SW 1271 (cell line): ENCODE results near the gene SGIP1.

Source experiments
- DNase-seq, 2 experiments: peaks; one replicate each; lab custom pipeline; 2025; lab: John Stamatoyannopoulos, UW

SGIP1 gene

GRCh38 chr1:66607458-66607857 lies 73.5 kb downstream of the SGIP1 start:
- no peak for DNase-seq

GRCh38 chr1:66613187-66613586 lies 79.2 kb downstream of the SGIP1 start:
- no peak for DNase-seq

GRCh38 chr1:66617362-66618184 lies 83.6 kb downstream of the SGIP1 start:
- no peak for DNase-seq

- no peak for DNase-seq
These were observed 84.4 kb downstream of the SGIP1 start for GRCh38 chr1:66618390-66618789.

GRCh38 chr1:66623812-66624211 lies 89.9 kb downstream of the SGIP1 start:
- DNase-seq, result no peak

GRCh38 chr1:66624412-66625060 lies 90.6 kb downstream of the SGIP1 start:
- DNase-seq, result peak in 1 of 2 experiments; percentile 10

- no peak for DNase-seq
These were observed 92.3 kb downstream of the SGIP1 start for GRCh38 chr1:66626261-66626660.

- no peak for DNase-seq
These were observed 95.0 kb downstream of the SGIP1 start for GRCh38 chr1:66628926-66629325.

- DNase-seq, result no peak
These were observed 99.2 kb downstream of the SGIP1 start for GRCh38 chr1:66633159-66633558.

GRCh38 chr1:66637146-66637545 lies 103.2 kb downstream of the SGIP1 start:
- no peak for DNase-seq

GRCh38 chr1:66641891-66642473 lies 108.0 kb downstream of the SGIP1 start:
- no peak for DNase-seq

- no peak for DNase-seq
These were observed 109.0 kb downstream of the SGIP1 start for GRCh38 chr1:66642992-66643391.

- no peak for DNase-seq
These were observed 110.4 kb downstream of the SGIP1 start for GRCh38 chr1:66644331-66644730.

- no peak for DNase-seq
These were observed 115.1 kb downstream of the SGIP1 start for GRCh38 chr1:66648901-66649595.

- DNase-seq, result no peak
These were observed 118.6 kb downstream of the SGIP1 start for GRCh38 chr1:66652556-66652955.

- DNase-seq, result no peak
These were observed 120.7 kb downstream of the SGIP1 start for GRCh38 chr1:66654643-66655042.

- no peak for DNase-seq
These were observed 137.5 kb downstream of the SGIP1 start for GRCh38 chr1:66671455-66671854.

- DNase-seq, result no peak
These were observed 142.8 kb downstream of the SGIP1 start for GRCh38 chr1:66676613-66677298.

GRCh38 chr1:66678146-66678545 lies 144.2 kb downstream of the SGIP1 start:
- DNase-seq, result no peak

GRCh38 chr1:66679140-66679539 lies 145.2 kb downstream of the SGIP1 start:
- DNase-seq, result no peak

- no peak for DNase-seq
These were observed 147.7 kb downstream of the SGIP1 start for GRCh38 chr1:66681686-66682085.

- DNase-seq, result no peak
These were observed 148.2 kb downstream of the SGIP1 start for GRCh38 chr1:66682106-66682505.
